Esophagus squamous epithelium (tissue), 4 donors: ENCODE data around the gene DGCR6.

Experiments used
- POLR2A ChIP-seq, 4 donors: fragments of 450-650 bp; IDR thresholded peaks; one replicate each; pipeline ENCODE4 v1.6.1; 2017; ENCODE audit warnings: antibody characterized with exemption in 4 of 4, mild to moderate bottlenecking in 4 of 4, moderate library complexity in 3 of 4
- TF ChIP-seq, protein P1 (sequence below), 6 experiments: fragments of 450-650 bp in 4 of 6; fragments of 200-600 bp in 2 of 6; sonication (generic) in 2 of 6; IDR thresholded peaks; one replicate each; pipeline ENCODE4 v1.5.1; 2016 to 2019; ENCODE audit warnings: antibody characterized with exemption in 6 of 6, mild to moderate bottlenecking in 4 of 6, moderate library complexity in 4 of 6

DNA sequence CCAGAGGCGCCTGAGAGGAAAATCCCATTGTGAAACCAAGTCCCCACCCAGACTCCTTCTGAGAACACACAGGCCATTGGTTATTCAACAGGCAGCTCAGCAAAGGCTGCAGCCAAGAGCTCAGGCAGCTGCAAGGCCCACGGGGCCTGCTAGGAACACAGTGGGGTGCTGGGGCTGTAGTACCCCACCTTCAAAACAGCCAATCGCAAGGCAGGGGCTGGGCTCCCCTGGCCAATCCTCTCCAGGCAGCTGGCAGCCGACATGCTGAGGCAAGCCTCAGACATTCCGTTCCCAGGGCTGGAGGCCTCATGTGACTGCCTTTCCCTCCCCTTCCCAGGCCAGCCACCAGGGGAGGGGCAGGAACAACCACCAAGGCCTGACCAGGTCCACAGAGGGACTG lies 23.3 kb downstream of the DGCR6 start:
- TF ChIP-seq, protein P1, sequence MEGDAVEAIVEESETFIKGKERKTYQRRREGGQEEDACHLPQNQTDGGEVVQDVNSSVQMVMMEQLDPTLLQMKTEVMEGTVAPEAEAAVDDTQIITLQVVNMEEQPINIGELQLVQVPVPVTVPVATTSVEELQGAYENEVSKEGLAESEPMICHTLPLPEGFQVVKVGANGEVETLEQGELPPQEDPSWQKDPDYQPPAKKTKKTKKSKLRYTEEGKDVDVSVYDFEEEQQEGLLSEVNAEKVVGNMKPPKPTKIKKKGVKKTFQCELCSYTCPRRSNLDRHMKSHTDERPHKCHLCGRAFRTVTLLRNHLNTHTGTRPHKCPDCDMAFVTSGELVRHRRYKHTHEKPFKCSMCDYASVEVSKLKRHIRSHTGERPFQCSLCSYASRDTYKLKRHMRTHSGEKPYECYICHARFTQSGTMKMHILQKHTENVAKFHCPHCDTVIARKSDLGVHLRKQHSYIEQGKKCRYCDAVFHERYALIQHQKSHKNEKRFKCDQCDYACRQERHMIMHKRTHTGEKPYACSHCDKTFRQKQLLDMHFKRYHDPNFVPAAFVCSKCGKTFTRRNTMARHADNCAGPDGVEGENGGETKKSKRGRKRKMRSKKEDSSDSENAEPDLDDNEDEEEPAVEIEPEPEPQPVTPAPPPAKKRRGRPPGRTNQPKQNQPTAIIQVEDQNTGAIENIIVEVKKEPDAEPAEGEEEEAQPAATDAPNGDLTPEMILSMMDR (IDR thresholded peaks at IDR 0.05), result no peak
- no peak for TF ChIP-seq POLR2A (IDR thresholded peaks at IDR 0.05)
